Measurements from ENCODE around the gene TMEM212. TPM values are rescaled to one million over a fixed set of nuclear protein-coding genes. Genes with fewer than 3 reads are reported as not detected.
A peak's percentile ranks its signal among the peaks of the same experiment; 100 is the strongest.

Gene TMEM212
- total RNA-seq, 6 donors from 2014 or later, result 0.11 to 20.8 (median 3.7) TPM

DNA sequence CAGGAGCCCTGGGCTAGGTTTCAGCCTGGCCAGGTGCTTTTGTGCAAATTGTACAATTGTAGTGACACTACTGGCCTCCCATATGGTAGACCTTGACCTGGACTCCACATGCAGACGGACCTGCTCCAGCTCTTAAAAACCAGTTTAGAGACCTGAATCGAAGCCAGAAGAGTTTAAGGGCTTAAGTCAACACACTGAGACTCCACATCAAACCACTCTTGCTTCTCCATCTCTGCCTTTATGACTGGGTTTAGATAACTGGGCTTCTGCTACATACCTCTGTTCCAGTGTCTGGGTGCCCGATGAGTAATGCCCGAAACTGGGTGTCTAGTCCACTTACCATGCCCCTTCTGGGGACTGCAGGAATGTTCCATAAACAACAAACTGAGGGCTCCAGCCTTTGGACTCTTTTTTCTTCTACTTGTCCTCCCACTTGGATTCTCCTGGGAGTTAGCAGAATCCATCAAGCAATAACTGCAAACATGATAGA, 32.8 kb downstream of the TMEM212 start:
- Histone ChIP-seq H3K9me3 (no peaks in the 10 kb centered on the region), H3K4me3 (no peak overlapping the region), H3K4me1 (peaks cover 36 to 42% (median 39%) of the 10 kb centered on the region in 4 donors), H3K27me3 (no peaks in the 10 kb centered on the region), H3K27ac (peak overlapping the region in 3 of 4 donors; percentile 17 to 87 (median 73)), H3K36me3 (no peaks in the 10 kb centered on the region)
- DNase-seq (peak in 1 of 2 donors; percentile 28), ATAC-seq (ENCODE audit: low FRiP score in 2 of 2) (peak in 1 of 2 donors; percentile 38)
- 64 to 77% methylated on average over 4 of the region's 4 CpGs for WGBS, 2 donors
- no peak for TF ChIP-seq POLR2A (IDR thresholded peaks at IDR 0.05)
- TF ChIP-seq EP300 (IDR thresholded peaks at IDR 0.05), result no peak
- no peak for TF ChIP-seq CTCF (IDR thresholded peaks at IDR 0.05)
- no peak for TF ChIP-seq POLR2AphosphoS5 (IDR thresholded peaks at IDR 0.05)

DNA sequence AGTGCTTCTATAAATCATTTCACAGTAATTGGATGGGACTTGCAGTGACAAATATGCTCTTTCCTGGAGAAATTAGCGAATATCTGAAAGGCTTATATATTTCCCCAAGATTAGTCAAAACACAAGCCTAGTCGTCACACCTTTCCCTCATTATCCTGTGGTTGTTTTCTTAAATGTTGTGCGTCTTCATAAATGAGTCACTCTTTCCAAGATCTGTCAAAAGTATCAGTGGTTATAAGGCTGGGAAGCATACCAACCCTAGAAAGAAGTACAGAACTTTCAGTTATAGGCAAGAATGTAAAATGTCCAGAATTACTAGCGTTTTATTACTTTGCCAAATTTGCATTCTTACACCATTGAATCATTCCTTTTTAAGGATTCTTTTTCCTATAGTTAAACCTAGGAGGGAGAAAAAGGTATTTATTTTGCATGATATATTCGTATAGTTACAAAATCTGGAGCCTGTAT, 33.6 kb downstream of the TMEM212 start:
- Histone ChIP-seq H3K9me3 (no peaks in the 10 kb centered on the region), H3K27me3 (no peaks in the 10 kb centered on the region), H3K36me3 (no peaks in the 10 kb centered on the region), H3K4me3 (no peak overlapping the region), H3K27ac (no peak overlapping the region), H3K4me1 (peaks cover 36 to 42% (median 39%) of the 10 kb centered on the region in 4 donors)
- 61 to 62% methylated on average over 5 of the region's 5 CpGs for WGBS, 2 donors
- no peak for DNase-seq
- no peak for ATAC-seq (ENCODE audit: low FRiP score in 2 of 2)
- TF ChIP-seq EP300 (IDR thresholded peaks at IDR 0.05) (no peak), POLR2A (IDR thresholded peaks at IDR 0.05) (no peak), POLR2AphosphoS5 (IDR thresholded peaks at IDR 0.05) (no peak), CTCF (IDR thresholded peaks at IDR 0.05) (no peak)

DNA sequence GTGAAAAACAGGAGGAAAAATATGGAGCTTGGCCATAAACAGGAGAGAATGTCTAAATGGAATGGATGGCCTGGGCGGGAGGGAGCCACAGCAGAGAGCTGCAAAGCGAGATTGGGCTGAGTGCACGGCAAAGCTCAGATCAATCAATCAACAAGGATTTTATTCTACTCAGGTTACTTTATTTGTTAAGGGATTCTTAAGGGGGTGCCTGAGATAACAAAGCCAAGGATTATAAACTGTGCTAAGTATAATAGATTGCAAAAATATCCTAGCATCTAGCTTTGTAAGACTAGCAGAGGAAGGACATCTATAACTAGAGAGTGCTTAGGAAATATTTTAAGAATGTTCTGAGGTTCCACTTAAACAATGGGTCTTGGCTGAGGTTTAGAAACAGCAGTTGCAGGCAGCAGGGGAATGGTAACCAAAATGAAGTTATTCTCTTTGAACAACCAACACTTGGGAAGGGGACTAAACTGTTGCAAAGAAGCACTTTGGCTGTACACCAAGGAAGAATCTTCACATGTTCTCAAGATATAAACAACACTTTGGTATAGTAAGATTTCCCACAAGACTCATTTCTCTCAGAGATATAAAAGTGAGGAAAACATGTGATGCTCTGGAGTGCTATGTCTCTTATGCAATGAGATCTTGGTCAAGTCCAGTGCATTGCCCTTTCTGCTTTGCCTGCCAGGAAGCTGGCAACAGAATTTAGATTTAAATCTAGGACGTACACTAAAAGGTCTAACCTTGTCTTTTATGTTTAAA, 35.5 kb downstream of the TMEM212 start:
- DNase-seq, result no peak
- TF ChIP-seq POLR2A (IDR thresholded peaks at IDR 0.05) (no peak), CTCF (IDR thresholded peaks at IDR 0.05) (no peak), POLR2AphosphoS5 (IDR thresholded peaks at IDR 0.05) (no peak), EP300 (IDR thresholded peaks at IDR 0.05) (no peak)
- peak in 1 of 2 donors; percentile 30 for ATAC-seq (ENCODE audit: low FRiP score in 2 of 2)
- Histone ChIP-seq H3K4me3 (no peak overlapping the region), H3K27ac (no peak overlapping the region), H3K36me3 (no peaks in the 10 kb centered on the region), H3K27me3 (no peaks in the 10 kb centered on the region), H3K4me1 (peaks cover 31 to 39% (median 34%) of the 10 kb centered on the region in 4 donors), H3K9me3 (no peaks in the 10 kb centered on the region)
- WGBS, 2 donors, result 55 to 60% methylated on average over 4 of the region's 4 CpGs

- H3K27me3 ChIP-seq, result no peaks in the 10 kb centered on the region
- no peaks in the 10 kb centered on the region for H3K36me3 ChIP-seq
- WGBS, 2 donors, result 89 to 94% methylated on average over 3 of the region's 3 CpGs
- TF ChIP-seq POLR2A (IDR thresholded peaks at IDR 0.05) (no peak), CTCF (IDR thresholded peaks at IDR 0.05) (no peak), EP300 (IDR thresholded peaks at IDR 0.05) (no peak), POLR2AphosphoS5 (IDR thresholded peaks at IDR 0.05) (no peak)
- DNase-seq (no peak), ATAC-seq (ENCODE audit: low FRiP score in 2 of 2) (no peak)
- no peaks in the 10 kb centered on the region for H3K9me3 ChIP-seq
- no peak overlapping the region for H3K27ac ChIP-seq
- H3K4me3 ChIP-seq, result no peak overlapping the region
- peaks cover 23 to 30% (median 26%) of the 10 kb centered on the region in 4 donors for H3K4me1 ChIP-seq
These were observed 36.3 kb downstream of the TMEM212 start for GRCh38 chr3:171879472-171879871.
